ENCODE data around the gene SEPTIN6.

Gene SEPTIN6

GRCh38 chrX:119647552-119648420 lies 45.2 kb downstream of the SEPTIN6 start:
- DNase-seq, result no peak

- DNase-seq, result no peak
Observed at GRCh38 chrX:119647089-119647488, 45.9 kb downstream of the SEPTIN6 start.

- no peak for DNase-seq
Observed at GRCh38 chrX:119646515-119646914, 46.5 kb downstream of the SEPTIN6 start.

- DNase-seq, result no peak
Observed at GRCh38 chrX:119643696-119644095, 49.3 kb downstream of the SEPTIN6 start.

Measured in midbrain (tissue), 1 donor.